PC-9 (cell line): ENCODE results near the gene PTH1R. TPM values are rescaled to one million over a fixed set of nuclear protein-coding genes. Genes with fewer than 3 reads are reported as not detected.

ENCODE experiments used
- BruUV-seq: library from RNA; stranded (reverse); fragments of 400-500 nt; replicated peaks from 2 replicates; lab custom pipeline; 2021; lab: Mats Ljungman, UMichigan
- CTCF ChIA-PET: fragments of 300-600 bp; sonication (Branson Sonifier 250); formaldehyde crosslinking; loops from one replicate; lab custom pipeline; 2022; ENCODE audit warnings: antibody characterized with exemption; lab: Charles Lee
- POLR2A ChIA-PET: fragments of 300-600 bp; sonication (Branson Sonifier 250); formaldehyde crosslinking; loops from one replicate; lab custom pipeline; 2022; ENCODE audit warnings: antibody characterized with exemption; ENCODE audit not compliant: unreplicated experiment; lab: Charles Lee
- DNase-seq, 2 experiments: peaks; one replicate each; pipeline versions ENCODE4 v3.0.0 to v3.0.0-alpha.2; 2015 to 2022; ENCODE audit warnings: mixed read lengths in 1 of 2
- H2AFZ ChIP-seq: fragments of 200-600 bp; sonication (generic); 2 replicates; pipeline ENCODE4 v1.8.1; 2017; ENCODE audit warnings: antibody characterized with exemption
- H3F3A ChIP-seq: fragments of 200-600 bp; sonication (generic); 2 replicates; pipeline ENCODE4 v1.8.1; 2017; ENCODE audit warnings: antibody characterized with exemption, mild to moderate bottlenecking, low read depth; ENCODE audit not compliant: insufficient read depth
- H3K27ac ChIP-seq: fragments of 200-600 bp; sonication (generic); 2 replicates; pipeline ENCODE4 v1.6.1; 2016; ENCODE audit warnings: mixed run types
- H3K27me3 ChIP-seq: fragments of 200-600 bp; sonication (generic); 2 replicates; pipeline ENCODE4 v1.6.1; 2016; ENCODE audit warnings: low read depth, mixed run types; ENCODE audit not compliant: insufficient read depth
- H3K36me3 ChIP-seq: fragments of 200-600 bp; sonication (generic); 2 replicates; pipeline ENCODE4 v1.6.1; 2016; ENCODE audit warnings: low read depth, mixed run types
- H3K4me1 ChIP-seq: fragments of 200-600 bp; sonication (generic); replicated peaks from 2 replicates; pipeline ENCODE4 v1.6.1; 2016; ENCODE audit warnings: mixed run types; ENCODE audit not compliant: insufficient read depth
- H3K4me2 ChIP-seq: fragments of 200-600 bp; sonication (generic); 2 replicates; pipeline ENCODE4 v1.6.1; 2017; ENCODE audit warnings: mixed run types
- H3K4me3 ChIP-seq: fragments of 200-600 bp; sonication (generic); 2 replicates; pipeline ENCODE4 v1.6.1; 2016; ENCODE audit warnings: mixed run types
- H3K79me2 ChIP-seq: fragments of 200-600 bp; sonication (generic); 2 replicates; pipeline ENCODE4 v1.6.1; 2017; ENCODE audit warnings: low read depth, mixed run types
- H3K9me2 ChIP-seq: fragments of 200-600 bp; sonication (generic); 2 replicates; pipeline ENCODE4 v1.8.1; 2017; ENCODE audit warnings: mild to moderate bottlenecking; ENCODE audit not compliant: insufficient read depth
- H3K9me3 ChIP-seq: fragments of 200-600 bp; sonication (generic); 2 replicates; pipeline ENCODE4 v1.8.1; 2016; ENCODE audit warnings: low read depth; ENCODE audit not compliant: insufficient read depth
- H4K20me1 ChIP-seq: fragments of 200-600 bp; sonication (generic); 2 replicates; pipeline ENCODE4 v1.8.1; 2017; ENCODE audit not compliant: insufficient read depth
- EZH2 ChIP-seq: fragments of 200-600 bp; sonication (generic); IDR thresholded peaks from 2 replicates; pipeline ENCODE4 v1.8.0; 2017; ENCODE audit warnings: antibody characterized with exemption, low read depth
- intact Hi-C: fragments of 100-400 bp; cut with micrococcal nuclease; formaldehyde crosslinking; loops from one replicate; pipeline ENCODE4 v1.10.0; 2022; ENCODE audit not compliant: unreplicated experiment
- total RNA-seq: library from RNA; stranded (reverse); gene quantifications from 2 replicates; pipeline ENCODE4 v1.2.3, GENCODE V29; 2021
- TF ChIP-seq, protein P1 (sequence below): fragments of 200-600 bp; sonication (generic); conservative IDR thresholded peaks from 2 replicates; pipeline ENCODE4 v1.6.1; 2017; ENCODE audit warnings: mixed run types, antibody characterized with exemption, mild to moderate bottlenecking, moderate library complexity

The PTH1R gene
- total RNA-seq, 1 experiment from 2014 or later: not detected

DNA sequence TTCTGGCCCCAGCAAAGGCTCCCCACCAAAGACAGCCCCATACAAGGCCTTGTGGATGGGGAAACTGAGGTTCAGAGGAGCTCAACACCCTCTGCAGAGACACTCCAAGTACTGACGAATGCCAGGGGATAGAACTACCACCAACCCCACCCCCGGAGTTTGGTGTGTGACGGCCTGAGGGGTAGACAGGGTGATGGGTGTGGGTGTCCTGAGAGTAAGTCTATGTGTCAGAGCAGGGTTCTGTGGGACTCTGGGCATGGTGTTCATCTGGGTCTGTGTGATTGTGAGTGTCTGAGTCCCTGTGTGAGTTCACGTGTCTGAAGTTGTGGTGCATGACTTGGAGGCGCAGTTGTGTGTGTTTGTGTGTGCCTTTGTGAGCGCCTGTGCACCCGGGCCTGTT is 7.4 kb downstream of the PTH1R start:
- BruUV-seq: no TSS peak
- CTCF ChIA-PET: no interaction called here
- no peak overlapping the region for H3K4me2 ChIP-seq

GRCh38 chr3:46885612-46886011 is 8.1 kb downstream of the PTH1R start:
- Histone ChIP-seq H4K20me1 (no peaks in the 10 kb centered on the region), H3K79me2 (no peaks in the 10 kb centered on the region), H3K27me3 (peaks cover 35% of the 10 kb centered on the region), H3K27ac (no peak overlapping the region), H3K9me2 (no peaks in the 10 kb centered on the region), H3K4me1 (no peaks in the 10 kb centered on the region), H2AFZ (no peak overlapping the region), H3K4me3 (no peak overlapping the region), H3K36me3 (no peaks in the 10 kb centered on the region), H3F3A (no peaks in the 10 kb centered on the region), H3K4me2 (no peak overlapping the region), H3K9me3 (no peaks in the 10 kb centered on the region)
- intact Hi-C loops: no loop called here
- no peak for DNase-seq
- TF ChIP-seq EZH2: no peak
- TF ChIP-seq, protein P1, sequence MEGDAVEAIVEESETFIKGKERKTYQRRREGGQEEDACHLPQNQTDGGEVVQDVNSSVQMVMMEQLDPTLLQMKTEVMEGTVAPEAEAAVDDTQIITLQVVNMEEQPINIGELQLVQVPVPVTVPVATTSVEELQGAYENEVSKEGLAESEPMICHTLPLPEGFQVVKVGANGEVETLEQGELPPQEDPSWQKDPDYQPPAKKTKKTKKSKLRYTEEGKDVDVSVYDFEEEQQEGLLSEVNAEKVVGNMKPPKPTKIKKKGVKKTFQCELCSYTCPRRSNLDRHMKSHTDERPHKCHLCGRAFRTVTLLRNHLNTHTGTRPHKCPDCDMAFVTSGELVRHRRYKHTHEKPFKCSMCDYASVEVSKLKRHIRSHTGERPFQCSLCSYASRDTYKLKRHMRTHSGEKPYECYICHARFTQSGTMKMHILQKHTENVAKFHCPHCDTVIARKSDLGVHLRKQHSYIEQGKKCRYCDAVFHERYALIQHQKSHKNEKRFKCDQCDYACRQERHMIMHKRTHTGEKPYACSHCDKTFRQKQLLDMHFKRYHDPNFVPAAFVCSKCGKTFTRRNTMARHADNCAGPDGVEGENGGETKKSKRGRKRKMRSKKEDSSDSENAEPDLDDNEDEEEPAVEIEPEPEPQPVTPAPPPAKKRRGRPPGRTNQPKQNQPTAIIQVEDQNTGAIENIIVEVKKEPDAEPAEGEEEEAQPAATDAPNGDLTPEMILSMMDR: no peak
- ChIA-PET CTCF (no interaction called here), POLR2A (no interaction called here)
- no TSS peak for BruUV-seq

More for the DNA sequence above, 7.4 kb downstream of the PTH1R start:
- DNase-seq: no peak
- Histone ChIP-seq H2AFZ (no peak overlapping the region), H3K79me2 (no peaks in the 10 kb centered on the region), H3K9me2 (no peaks in the 10 kb centered on the region), H3K9me3 (no peaks in the 10 kb centered on the region), H3K36me3 (no peaks in the 10 kb centered on the region), H4K20me1 (no peaks in the 10 kb centered on the region), H3K27me3 (peaks cover 35% of the 10 kb centered on the region), H3F3A (no peaks in the 10 kb centered on the region), H3K27ac (no peak overlapping the region), H3K4me1 (no peaks in the 10 kb centered on the region), H3K4me3 (no peak overlapping the region)
- intact Hi-C loops: no loop called here
- TF ChIP-seq, protein P1: no peak
- TF ChIP-seq EZH2: no peak
- POLR2A ChIA-PET: no interaction called here

DNA sequence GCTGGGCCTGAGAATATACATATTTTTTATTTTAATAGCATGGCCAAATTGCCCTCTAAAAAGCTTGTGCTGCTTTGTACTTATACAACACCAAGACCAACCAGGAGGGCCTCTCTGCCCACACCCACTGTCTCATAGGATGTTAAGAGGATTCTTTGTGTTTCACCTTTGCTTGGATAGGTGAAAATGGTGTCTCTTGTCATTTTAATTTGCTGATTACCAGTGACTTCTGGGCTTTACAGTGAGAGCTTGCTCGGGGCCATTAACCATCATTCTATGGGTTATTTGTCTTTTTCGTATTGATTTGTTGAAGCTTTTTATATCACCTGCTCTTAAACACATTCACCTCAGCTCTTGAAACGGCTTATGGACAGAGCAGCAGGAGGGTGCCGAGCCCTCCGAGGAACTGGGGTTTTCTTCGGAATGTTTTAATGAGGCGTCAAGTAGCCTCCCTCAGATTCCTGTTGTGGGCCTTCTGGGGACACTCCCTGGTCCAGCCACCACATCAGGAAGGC is 10.5 kb downstream of the PTH1R start:
- Histone ChIP-seq H3K4me1 (0 out of 2 replicates have a peak, but pooled peaks cover 4% of the 10 kb centered on the region), H4K20me1 (no peaks in the 10 kb centered on the region), H2AFZ (no peak overlapping the region), H3K4me2 (no peak overlapping the region), H3K36me3 (no peaks in the 10 kb centered on the region), H3K9me3 (no peaks in the 10 kb centered on the region), H3K79me2 (no peaks in the 10 kb centered on the region), H3K9me2 (no peaks in the 10 kb centered on the region), H3K27me3 (peaks cover 21% of the 10 kb centered on the region), H3F3A (no peaks in the 10 kb centered on the region), H3K27ac (no peak overlapping the region), H3K4me3 (no peak overlapping the region)
- ChIA-PET CTCF (no interaction called here), POLR2A (no interaction called here)
- DNase-seq: no peak
- intact Hi-C loops: no loop called here
- TF ChIP-seq, protein P1: no peak
- BruUV-seq: no TSS peak
